Panc1 (cell line): Measurements from ENCODE around the gene ATP6V1G3.

Experiments
- POLR2AphosphoS5 ChIP-seq: IDR thresholded peaks from 2 replicates; pipeline ENCODE4 v1.6.1; 2012; ENCODE audit warnings: mild to moderate bottlenecking, low read depth, low read length, moderate library complexity
- SIN3A ChIP-seq: IDR thresholded peaks from 2 replicates; pipeline ENCODE4 v1.6.1; 2012; ENCODE audit warnings: low read depth, mild to moderate bottlenecking, low read length, moderate library complexity, borderline replicate concordance; ENCODE audit not compliant: insufficient read depth
- TCF7L2 ChIP-seq: IDR thresholded peaks from 2 replicates; pipeline ENCODE4 v1.6.1; 2011; ENCODE audit warnings: mild to moderate bottlenecking, low read depth, low read length, inconsistent platforms
- TF ChIP-seq, protein P1 (sequence below): fragments of 450-650 bp; IDR thresholded peaks from 2 replicates; pipeline ENCODE4 v1.5.1; 2017; ENCODE audit warnings: mild to moderate bottlenecking

DNA sequence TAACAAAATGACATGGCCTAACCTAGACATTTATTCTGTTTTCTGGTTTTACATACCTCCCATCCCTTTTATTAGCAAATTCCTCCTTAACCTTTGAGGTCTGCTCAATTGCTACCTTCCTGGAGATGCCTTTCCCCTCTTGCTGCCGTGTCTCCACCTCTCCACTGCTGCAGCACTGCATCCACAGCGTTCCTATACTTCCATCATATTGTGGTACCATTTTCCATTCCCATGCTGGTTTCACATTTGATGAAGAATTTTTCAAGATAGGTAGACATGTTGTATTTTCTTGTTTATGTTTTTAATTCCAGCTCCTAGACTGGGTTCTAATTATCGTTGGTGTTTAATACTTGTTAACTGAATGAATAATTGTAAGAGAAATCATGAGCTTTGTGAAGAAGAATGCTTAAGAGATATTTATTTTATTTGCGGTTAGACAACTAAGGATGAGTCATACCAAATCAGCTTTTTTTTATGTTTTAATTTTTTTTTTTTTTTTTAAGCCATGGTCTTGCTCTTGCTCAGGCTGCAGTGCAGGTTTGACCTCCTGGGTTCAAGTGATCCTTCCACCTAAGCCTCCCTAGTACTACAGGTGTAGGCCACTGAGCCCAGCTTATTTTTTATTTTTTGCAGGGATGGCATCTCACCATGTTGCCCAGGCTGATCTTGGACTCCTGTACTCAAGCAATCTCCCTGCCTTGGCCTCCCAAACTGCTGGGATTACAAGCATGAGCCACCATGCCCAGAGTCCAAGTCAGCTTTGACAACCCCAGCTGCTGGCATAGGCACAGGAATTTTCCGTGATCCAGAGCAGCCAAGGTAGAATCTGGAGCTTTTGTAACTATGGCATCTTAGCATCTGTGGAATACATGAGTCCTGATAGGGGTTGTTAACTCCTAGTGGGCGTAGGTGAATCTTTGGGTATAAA lies 44.0 kb downstream of the ATP6V1G3 start:
- no peak for TF ChIP-seq SIN3A
- TF ChIP-seq, protein P1, sequence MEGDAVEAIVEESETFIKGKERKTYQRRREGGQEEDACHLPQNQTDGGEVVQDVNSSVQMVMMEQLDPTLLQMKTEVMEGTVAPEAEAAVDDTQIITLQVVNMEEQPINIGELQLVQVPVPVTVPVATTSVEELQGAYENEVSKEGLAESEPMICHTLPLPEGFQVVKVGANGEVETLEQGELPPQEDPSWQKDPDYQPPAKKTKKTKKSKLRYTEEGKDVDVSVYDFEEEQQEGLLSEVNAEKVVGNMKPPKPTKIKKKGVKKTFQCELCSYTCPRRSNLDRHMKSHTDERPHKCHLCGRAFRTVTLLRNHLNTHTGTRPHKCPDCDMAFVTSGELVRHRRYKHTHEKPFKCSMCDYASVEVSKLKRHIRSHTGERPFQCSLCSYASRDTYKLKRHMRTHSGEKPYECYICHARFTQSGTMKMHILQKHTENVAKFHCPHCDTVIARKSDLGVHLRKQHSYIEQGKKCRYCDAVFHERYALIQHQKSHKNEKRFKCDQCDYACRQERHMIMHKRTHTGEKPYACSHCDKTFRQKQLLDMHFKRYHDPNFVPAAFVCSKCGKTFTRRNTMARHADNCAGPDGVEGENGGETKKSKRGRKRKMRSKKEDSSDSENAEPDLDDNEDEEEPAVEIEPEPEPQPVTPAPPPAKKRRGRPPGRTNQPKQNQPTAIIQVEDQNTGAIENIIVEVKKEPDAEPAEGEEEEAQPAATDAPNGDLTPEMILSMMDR, result no peak
- no peak for TF ChIP-seq TCF7L2
- no peak for TF ChIP-seq POLR2AphosphoS5
